Measurements from ENCODE around the gene RIMS4.

Gene RIMS4

DNA sequence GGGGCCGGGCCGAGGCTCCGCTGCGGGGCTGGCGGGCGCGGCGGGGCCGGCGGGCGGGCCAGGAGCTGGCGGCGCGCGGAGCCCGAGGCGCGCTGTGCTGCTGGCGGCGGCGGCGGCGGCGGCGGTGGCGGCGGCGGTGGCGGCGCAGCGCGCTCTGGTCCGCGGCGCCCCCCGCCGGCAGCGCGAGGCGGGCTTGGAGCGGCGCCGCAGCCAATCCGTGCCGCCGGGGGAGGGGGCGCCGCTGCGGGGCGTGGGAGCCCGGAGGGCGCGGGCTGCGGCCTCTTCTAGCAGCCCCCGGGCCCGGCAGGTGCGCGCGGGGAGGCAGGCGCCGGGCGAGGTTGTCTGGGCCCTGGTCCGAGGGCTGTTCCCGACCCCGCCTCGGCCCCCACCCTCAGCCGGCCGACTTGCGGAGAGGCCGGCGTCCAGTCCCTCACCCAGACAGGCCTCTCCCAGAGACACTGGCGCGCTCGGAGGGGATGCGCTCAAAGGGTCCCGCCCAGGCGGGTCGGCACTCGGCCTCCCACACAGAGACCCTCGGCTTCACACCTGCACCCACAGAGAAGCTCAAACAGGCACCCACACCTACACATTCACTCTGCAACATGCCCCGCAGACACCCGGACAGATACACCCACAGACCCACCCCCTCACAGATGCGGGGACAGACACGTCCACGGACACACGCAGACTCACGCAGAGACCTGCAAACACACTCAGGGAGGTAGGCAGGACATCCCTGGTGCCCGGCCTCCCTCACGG, at the start of gene RIMS4:
RIMS4 (minus strand) TSS at position 156 of the 759 bp plus-strand sequence. CDS start 275 bp downstream, outside the sequence.
- no peak for DNase-seq (ENCODE audit: low read depth)

DNA sequence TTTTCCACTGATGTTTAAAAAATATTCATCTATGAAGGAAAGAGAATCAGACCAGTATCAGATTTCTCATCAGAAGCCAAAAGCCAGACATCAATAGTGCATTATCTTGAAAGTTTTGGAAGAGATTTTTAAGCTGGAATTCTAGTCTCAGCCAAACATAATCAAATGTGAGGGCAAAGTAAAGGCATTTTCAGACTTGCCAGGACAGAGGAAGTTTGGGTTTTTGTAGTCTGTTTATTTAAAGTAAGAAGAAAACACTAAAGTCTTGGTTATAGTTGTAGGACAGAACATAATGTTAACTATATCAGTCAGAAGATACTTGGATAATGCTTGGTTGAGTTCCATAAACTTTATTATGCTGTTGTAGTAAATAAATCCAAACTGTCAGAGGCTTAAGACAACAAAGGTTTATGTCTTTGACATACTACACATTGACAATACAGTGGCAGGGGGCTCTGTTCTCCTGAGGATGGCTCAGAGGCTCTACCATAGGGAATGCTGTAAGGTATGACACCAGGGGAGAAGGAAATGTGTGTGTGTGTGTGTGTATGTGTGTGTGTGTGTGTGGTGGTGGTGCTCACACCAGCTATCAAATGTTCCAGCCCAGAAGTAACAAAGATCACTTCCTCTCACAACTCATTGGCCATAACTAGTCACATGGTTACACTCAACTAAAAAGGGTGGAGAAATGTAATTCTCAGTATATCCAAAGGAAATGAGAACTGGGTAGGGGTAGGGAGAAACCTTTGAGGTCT, 48.4 kb upstream of the RIMS4 start:
- no peak for DNase-seq (ENCODE audit: low read depth)

DNA sequence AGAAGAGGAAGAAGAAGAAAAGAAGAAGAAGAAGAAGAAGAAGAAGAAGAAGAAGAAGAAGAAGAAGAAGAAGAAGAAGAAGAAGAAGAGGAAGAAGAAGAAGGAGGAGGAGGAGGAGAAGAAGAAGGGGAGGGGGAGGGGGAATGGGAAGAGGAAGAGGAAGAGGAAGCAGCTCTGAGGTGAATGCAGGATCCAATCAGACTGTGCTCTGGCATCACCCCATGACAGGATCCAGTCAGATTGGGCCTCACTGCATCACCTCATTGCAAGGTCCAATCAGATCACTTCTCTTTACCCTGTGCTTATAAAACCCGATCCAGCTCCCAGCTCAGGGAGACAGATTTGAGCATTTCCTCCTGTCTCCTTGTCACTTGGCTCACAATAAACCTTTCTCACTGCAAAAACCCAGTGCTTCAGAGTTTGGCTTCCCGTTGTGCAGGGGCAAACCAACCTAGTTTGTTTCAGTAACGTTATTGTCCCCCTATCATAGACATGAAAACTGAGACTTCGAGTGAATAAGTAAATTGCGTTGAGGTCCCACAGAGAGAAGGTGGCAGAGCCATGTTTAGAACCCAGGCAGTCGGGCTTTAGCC, 46.6 kb upstream of the RIMS4 start:
- DNase-seq (ENCODE audit: low read depth), result no peak

DNA sequence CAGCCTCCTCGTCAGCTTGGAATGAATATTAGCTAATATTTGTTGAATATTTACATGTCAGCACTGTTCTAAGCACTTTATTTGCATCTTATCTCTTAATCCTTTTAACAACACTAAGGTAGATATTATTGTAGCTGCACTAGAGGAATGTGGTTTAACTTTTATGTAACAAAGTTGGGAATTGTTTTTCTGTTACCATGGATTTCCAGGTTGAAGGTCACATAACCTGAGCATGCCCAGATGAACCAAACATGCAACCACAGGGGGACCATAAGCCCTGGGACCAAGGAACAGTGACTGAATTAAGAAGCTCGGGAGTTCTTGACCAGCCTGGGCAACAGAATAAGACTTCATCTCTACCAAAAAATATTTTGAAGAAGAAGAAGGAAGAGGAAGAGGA, 46.1 kb upstream of the RIMS4 start:
- no peak for DNase-seq (ENCODE audit: low read depth)

DNA sequence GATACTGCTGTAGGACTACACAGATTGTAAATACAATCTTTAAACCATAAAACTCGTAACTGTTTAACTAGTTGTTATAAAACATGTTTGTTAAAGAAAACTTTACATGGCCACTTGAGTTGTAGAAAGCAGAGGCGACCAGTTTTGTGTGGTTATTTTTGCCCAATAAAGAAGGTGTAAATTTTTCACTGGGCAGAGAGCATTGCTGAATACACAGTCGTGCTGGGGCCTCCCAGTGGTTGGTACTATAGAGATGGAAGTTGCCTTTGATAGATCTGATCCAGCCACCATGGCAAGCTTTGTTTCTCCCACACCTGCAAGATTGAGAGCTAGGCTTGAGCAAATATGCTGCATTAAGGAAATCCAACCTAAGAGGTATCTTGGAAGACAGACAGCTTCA, 41.2 kb upstream of the RIMS4 start:
- no peak for DNase-seq (ENCODE audit: low read depth)

DNA sequence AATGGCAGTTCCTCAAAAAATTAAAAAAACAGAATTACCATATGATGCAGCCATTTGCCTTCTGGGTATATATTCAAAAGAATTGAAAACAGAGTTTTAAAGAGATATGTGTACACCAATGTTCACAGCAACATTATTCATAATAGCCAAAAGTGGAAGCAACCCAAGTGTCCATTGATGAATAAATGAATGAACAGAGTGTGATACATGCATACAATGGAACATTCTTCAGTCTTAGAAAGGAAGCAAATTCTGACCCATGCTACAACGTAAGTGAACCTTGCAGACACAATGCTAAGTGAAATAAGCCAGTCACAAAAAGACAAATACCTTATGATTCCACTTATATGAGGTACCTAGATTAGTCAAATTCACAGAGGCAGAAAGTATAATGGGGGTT, 40.5 kb upstream of the RIMS4 start:
- no peak for DNase-seq (ENCODE audit: low read depth)

DNA sequence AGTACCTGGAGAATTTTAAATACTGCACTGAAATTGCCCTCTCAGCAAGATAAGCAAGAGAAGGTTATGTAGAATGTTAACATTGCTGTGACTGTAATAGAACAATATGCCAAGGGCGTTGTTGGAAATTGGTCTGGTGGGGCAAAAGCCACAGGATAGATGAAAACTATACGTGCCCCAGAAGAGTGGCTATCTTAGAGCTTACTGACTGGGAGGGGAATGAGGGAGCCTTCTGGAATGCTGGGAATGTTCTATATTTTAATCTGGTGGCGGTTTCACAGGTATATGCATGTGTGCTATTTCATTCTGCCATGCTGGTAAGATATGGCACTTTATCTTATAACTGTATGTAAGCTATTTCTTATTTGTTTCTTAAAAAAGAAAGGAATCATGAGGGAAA, 39.9 kb upstream of the RIMS4 start:
- DNase-seq (ENCODE audit: low read depth), result no peak

DNA sequence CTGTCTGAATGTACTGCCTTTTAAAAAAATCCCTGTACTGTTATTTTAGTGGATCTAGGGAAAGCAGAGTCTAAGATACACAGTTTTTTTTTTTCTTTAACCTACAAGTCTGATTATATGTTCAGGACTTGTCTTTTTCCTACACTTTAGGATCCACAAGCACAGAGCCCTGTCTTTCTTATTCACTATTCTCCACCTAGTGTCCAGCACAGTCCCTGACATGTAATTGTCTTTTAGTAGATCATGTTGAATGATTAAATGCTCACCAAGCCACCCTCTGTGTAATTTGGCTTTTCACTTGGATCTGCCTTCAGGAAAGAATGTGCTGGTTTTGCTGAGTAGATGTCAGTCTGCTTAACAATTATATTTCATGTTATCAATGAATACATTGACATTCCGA, 39.4 kb upstream of the RIMS4 start:
- no peak for DNase-seq (ENCODE audit: low read depth)

DNA sequence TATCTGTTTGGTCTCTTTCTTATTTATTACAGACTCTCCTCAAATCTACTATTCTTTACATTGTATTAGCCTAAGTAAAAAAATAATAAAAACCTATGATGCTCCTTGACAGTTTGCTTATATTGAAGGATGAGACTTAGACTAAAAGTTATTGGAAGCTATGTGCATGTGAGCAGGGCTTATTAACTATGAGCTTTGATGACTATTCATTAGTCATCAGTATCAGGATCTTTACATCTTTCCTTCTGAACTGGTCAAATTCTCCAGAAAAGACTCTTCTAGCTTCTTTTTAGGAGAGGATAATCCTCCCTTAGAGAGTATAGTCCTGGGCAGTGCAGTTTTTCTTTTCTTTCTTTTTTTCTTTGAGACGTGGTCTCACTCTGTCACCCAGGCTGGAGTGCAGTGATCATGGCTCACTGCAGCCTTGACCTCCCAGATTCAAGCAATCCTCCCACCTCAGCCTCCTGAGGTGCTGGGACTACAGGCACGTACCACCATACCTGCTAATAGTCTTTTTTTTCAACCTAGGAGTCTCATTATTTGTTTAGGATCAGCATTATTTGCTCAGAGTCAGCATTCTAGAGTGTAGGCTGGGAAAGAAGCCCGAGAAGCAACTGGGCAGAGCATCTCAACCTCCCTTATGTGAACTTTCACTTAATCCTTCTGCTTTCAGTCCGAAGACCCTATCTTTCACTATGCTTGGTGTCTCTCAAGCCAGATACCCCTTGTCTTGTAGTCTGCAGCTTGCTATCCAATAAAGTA, 38.1 kb upstream of the RIMS4 start:
- DNase-seq (ENCODE audit: low read depth), result no peak

DNA sequence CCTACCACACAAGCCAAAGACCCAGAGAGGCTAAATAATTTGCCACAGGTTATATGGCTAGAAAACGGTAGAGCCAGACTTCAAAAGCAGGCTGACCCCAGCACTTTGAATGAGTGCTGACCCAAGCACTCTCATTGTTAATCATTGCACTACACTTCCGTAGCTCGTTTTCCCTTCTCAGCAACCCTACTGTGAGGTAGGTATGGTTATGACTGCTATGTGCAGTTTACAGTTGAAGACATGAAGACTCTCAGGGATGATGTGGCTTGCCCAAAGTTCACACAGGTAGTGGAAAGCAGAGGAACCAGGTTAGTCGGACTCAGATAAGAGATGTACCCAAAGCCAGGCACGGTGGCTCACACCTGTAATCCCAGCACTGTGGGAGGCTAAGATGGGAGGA, 33.5 kb upstream of the RIMS4 start:
- DNase-seq (ENCODE audit: low read depth), result no peak

DNA sequence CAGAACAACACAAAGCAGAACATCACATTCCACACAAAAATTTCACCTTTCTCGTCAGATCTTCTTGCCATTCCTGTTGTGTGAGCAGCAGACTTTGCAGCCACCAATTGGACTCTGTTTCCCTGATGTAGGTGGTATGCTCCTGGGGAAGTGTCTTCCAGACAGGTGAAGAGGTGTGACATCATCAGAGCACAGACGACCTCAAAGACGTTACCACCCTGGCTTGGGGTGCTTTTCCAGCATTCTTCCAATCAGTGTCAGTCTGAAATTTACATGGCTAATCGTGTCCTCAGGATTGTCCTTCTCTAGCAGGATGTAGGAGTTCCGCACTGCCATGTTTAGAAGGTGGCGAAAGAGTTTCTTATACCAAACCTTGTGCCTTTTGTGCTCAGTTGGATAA, 31.6 kb upstream of the RIMS4 start:
- no peak for DNase-seq (ENCODE audit: low read depth)

DNA sequence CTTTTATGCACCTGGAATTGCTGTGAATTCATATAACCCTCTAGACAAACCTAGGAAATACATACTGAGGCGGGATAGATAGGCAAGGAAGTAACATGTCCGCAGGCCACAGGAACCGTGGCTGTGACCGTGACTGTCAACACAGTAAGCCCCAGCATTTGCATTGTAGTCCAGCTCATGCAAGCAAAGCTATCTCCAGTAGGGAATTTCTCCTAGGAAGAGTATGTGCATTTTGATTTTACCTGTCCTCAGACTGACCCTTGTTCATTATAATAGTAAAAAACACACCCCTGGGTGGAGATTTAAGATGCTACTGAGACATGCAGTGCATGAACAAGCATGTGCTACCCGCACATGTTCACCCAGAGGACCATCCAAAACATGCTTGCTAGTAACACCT, 30.5 kb upstream of the RIMS4 start:
- no peak for DNase-seq (ENCODE audit: low read depth)

DNA sequence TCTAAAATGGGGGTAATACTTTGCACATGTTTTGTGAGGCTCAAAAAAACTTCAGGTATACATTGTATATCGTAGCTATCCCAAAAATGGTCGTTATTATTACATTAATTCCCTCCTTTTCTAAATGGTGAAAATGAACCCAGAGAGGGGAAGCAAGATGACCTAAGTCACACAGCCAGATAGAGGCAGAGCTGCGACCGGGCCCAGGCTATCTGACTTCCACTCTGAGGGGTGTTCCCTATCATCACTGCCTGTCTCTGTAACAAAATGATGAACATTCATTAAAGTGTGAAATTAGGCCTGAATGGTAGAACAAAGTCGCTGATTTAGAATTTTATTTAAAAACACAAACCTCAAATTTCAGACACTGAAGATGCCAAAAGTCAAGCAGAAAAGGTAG, 29.1 kb upstream of the RIMS4 start:
- no peak for DNase-seq (ENCODE audit: low read depth)

DNA sequence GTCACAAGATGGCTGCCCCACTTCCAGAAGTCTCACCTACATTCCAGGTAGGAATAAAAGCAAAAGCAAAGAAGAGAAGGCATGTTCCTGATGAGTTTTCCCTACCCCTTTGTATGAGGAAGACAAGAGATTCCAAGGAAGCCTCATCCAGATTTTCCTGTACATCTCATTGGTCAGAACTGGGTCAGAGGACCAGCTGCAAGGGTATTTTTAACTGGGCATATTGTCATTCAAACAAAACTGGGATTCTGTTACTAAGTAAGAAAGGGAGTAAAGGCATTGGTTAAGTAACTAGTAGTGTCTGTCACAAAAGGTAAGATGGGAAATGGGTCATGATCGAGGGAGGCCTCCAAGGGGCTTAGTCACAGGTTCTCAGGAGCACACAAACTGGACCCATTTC, 28.2 kb upstream of the RIMS4 start:
- no peak for DNase-seq (ENCODE audit: low read depth)

DNA sequence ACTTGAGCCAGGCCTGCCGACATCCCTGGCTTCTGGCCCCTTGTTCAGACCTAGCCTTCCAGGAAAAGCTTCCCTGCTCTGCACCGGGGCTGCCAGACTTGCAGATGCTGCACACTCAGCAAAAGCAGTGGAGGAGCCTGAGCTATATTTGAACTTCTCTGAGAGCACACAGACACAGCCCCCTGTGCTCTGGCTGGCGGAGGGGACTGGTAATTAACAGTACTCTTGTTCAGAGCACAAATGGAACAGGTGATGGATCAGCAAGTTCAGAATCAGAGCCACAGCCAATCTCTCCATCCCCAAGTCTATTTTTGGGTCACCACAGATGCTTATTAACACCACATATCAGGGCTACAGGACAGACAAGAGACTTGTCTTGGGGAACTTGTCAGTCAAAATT, 27.6 kb upstream of the RIMS4 start:
- DNase-seq (ENCODE audit: low read depth), result no peak

DNA sequence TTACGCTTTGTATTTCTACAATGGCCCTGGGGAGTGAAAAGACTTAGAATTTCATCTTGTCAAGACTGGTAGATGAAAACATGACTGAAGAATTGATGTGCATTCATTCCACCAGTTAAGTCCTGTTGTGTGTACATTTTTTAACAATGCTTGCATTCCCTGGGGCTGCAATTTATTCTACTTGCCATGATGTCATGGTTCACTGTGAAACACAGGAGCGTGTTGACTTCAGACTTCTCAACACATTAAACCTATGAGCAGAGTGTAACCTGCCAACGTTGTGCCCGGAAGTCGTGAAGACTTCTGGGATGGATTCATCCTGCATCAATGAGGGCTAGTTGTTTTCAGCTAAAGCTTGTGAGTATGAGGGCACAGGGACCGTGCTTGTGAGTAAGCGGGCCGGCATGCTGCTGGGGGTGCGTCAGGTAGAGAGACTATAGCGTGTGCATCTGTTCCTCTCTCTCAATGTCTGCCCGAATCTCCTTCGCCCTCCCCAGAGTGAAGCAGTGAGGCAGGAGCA, 26.3 kb upstream of the RIMS4 start:
- no peak for DNase-seq (ENCODE audit: low read depth)

DNA sequence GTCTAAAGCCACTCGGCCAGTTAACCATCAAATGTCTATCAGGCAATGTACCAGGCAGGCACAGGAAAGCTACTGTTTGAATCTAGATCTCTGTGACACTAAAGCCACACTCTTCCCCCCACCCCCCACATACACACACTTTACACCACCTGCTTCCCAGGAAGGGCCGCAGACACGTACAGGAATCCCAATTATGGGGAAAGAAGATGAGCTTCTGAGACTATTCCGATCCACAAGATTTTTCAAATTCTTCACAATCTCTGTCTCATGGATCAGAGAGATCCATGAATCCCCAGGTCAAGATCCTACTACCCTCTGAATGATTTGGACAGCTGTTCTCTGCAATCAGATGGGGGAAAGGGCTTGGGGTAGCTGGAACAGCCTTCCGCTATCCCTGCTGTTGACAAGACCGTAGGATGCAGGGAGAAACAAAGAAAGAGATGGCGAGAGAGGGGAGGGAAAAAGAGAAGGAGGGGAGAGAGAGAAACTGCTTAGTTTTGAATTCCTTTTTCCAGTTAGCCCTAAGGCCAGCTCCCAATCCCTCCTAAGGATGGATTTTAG, 25.4 kb upstream of the RIMS4 start:
- DNase-seq (ENCODE audit: low read depth), result no peak

DNA sequence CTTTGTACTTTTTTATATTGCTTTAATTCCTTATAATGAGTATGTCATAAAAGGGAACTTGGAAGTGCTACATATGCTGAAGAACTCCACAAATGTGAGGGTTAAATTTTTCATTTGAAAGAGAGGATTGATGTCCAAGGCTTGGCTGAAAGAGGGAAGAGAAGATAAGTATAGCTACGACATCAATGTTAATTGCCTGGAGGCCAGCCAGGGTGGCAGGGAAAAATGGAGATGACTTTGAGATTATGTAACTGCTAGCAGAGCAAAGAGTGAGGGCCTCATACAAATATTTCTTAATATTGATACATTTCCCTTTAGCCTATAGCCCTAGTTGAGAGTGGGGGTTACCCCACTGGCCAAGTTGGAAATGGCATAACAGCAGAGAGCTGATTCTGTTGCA, 24.8 kb upstream of the RIMS4 start:
- no peak for DNase-seq (ENCODE audit: low read depth)

DNA sequence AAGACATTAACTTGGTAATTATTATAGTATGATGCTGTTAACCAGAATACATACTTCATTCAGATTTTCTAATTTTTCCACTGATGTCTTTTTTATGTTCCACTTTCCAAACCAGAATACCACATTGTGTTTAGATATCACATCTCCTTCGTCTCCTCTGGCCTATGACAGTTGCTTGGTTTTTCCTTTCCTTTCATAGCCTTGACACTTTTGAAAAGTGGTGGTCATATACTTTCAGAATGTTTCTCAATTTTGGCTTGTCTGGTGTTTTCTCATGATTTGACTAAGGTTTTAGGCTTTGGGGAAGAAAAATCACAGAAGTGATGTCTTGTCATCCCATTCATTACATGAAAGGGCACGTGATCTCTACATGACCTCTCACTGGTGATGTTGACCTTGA, 24.3 kb upstream of the RIMS4 start:
- DNase-seq (ENCODE audit: low read depth), result no peak

DNA sequence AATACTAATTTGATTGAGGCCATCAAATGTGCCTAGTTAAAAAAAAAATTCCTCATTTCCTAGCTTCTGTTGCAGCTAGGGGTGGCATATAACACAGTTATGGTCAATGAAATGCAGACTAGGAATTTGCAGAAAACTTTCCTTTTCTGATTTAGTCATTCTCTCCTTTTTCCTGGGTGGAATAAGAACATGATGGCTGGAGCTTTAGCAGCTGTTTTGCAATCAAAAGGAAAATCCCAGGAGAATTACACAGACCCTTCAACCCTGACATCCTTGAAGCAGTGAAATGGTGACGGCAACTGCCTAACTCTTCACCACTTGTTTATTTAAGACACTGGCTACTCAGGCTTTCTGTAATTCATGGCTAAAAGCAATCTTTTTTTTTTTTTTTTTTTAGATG, 23.1 kb upstream of the RIMS4 start:
- no peak for DNase-seq (ENCODE audit: low read depth)

DNA sequence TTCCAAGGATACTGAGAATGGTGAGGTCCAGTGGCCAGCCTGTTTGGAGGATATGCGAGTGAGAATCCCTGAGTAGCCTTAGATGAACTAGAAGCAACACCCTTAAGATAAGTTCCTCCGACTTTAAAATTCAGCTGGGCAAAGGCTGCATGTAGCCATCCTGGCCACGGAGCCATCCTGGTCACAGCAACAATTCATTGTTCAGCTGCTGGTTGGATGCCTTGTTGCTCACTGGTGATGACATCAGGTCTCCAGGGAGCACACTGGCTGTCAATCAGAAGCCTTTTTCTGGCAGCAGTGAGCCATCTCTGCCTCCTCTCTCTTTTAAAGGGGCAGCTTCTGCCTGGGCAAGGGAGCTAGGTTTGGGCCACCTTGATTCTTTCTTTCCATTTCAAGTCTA, 22.4 kb upstream of the RIMS4 start:
- no peak for DNase-seq (ENCODE audit: low read depth)

DNA sequence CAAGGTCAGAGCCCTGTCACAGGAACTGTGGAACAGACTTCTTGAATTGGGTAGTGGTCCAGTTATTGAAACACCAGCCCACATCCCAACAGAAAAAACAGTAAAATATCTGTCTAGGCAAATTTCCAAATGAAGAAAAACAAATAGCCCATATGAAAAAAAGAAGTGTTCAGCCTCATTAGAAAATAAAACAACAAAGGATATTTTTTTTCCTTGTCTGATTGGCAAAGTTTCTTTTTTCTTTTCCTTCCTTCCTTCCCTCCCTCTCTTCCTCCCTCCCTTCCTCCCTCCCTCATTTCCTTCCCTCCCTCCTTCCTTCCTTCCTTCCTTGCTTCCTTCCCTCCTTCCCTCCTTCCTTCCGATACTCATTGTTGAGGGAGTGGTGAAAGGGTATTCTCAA, 20.6 kb upstream of the RIMS4 start:
- DNase-seq (ENCODE audit: low read depth), result no peak
